Uterus (tissue), 2 donors: ENCODE data around the gene TBC1D10A.

Experiments
- CTCF ChIP-seq, 4 experiments: fragments of 200-600 bp in 2 of 4; fragments of 450-650 bp in 2 of 4; sonication (generic) in 2 of 4; IDR thresholded peaks; one replicate each; pipeline ENCODE4 v1.5.1; 2016 to 2019; ENCODE audit warnings: antibody characterized with exemption in 4 of 4, mild to moderate bottlenecking in 2 of 4, moderate library complexity in 1 of 4
- POLR2A ChIP-seq, 2 donors: fragments of 450-650 bp; IDR thresholded peaks; one replicate each; pipeline ENCODE4 v1.6.1; 2016; ENCODE audit warnings: antibody characterized with exemption in 2 of 2, mild to moderate bottlenecking in 1 of 2, moderate library complexity in 1 of 2

- TF ChIP-seq CTCF (IDR thresholded peaks at IDR 0.05): no peak
- TF ChIP-seq POLR2A (IDR thresholded peaks at IDR 0.05): no peak
These were observed 27.9 kb upstream of the TBC1D10A start for GRCh38 chr22:30354644-30355043.
